ACC112 (cell line): ENCODE results near the gene PPM1H.

ENCODE experiments used
- H2AFZ ChIP-seq: fragments of 200-600 bp; sonication (generic); one replicate; pipeline ENCODE4 v1.6.0; 2017; ENCODE audit warnings: antibody characterized with exemption, low read length; ENCODE audit not compliant: unreplicated experiment
- H3K27ac ChIP-seq: fragments of 200-600 bp; sonication (generic); 2 replicates; pipeline ENCODE4 v1.5.1; 2014; ENCODE audit warnings: low read depth, mild to moderate bottlenecking, antibody characterized with exemption, low read length, moderate library complexity
- H3K27me3 ChIP-seq: fragments of 200-600 bp; sonication (generic); 2 replicates; pipeline ENCODE4 v1.6.1; 2014; ENCODE audit warnings: mild to moderate bottlenecking, antibody characterized with exemption, low read length, moderate library complexity, mixed read lengths; ENCODE audit not compliant: insufficient read depth
- H3K36me3 ChIP-seq: fragments of 200-600 bp; sonication (generic); 2 replicates; pipeline ENCODE4 v1.6.1; 2016; ENCODE audit warnings: mild to moderate bottlenecking, antibody characterized with exemption, low read length, moderate library complexity, mixed read lengths; ENCODE audit not compliant: insufficient read depth
- H3K4me1 ChIP-seq: fragments of 200-600 bp; sonication (generic); one replicate; pipeline ENCODE4 v1.6.1; 2016; ENCODE audit warnings: low read length, mixed read lengths; ENCODE audit not compliant: insufficient read depth, unreplicated experiment, control insufficient read depth
- H3K4me3 ChIP-seq: fragments of 200-600 bp; sonication (generic); 2 replicates; pipeline ENCODE4 v1.5.1; 2014; ENCODE audit warnings: mild to moderate bottlenecking, low read depth, low read length
- H3K79me2 ChIP-seq: fragments of 200-600 bp; sonication (generic); one replicate; pipeline ENCODE4 v1.6.0; 2016; ENCODE audit warnings: low read length; ENCODE audit not compliant: control insufficient read depth, unreplicated experiment, insufficient read depth

Gene PPM1H

DNA sequence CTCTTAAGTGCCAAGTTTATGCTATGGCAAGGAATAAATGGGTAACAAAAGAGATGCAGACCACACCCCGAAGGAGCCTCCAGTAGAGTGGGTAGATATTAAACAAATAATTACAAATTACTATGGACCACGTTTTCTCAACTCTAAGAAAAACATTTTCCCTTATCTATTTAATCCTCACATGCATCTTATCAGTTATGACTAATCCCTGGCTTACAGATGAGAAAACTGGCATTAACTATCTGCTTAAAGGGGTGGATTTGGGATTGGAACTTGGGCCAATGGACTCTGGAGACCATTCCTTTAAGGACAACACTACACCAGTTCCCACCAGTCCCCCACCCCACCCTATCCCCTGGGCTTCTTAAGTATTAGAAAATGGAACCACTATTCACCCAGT lies 26.3 kb downstream of the PPM1H start:
- H2AFZ ChIP-seq, result no peak overlapping the region
- H3K27ac ChIP-seq, result no peak overlapping the region
- no peak overlapping the region for H3K4me3 ChIP-seq
- H3K4me1 ChIP-seq, result no peaks in the 10 kb centered on the region
- no peaks in the 10 kb centered on the region for H3K36me3 ChIP-seq
- no peaks in the 10 kb centered on the region for H3K79me2 ChIP-seq
- no peaks in the 10 kb centered on the region for H3K27me3 ChIP-seq

DNA sequence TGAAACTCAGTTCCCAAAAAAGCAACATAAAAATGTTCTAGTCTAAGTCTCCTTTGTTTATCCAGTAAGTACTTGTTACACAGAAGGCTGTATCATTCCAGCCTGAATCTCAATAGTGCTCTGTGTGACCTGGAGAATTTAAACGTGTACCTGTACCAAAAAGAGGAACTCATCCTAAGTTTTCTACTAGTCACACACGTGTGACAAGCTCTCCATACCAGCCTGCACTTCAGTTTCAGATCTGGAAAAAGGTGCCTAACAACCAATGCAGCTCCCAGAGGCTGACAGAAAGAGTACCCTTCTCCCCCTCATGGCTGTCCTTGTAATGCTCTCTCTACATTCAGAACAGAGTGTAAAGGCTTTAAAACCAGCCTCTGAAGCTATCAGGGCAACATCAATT lies 27.4 kb downstream of the PPM1H start:
- Histone ChIP-seq H3K79me2 (no peaks in the 10 kb centered on the region), H3K27ac (no peak overlapping the region), H3K27me3 (no peaks in the 10 kb centered on the region), H2AFZ (no peak overlapping the region), H3K4me1 (no peaks in the 10 kb centered on the region), H3K36me3 (no peaks in the 10 kb centered on the region), H3K4me3 (no peak overlapping the region)

DNA sequence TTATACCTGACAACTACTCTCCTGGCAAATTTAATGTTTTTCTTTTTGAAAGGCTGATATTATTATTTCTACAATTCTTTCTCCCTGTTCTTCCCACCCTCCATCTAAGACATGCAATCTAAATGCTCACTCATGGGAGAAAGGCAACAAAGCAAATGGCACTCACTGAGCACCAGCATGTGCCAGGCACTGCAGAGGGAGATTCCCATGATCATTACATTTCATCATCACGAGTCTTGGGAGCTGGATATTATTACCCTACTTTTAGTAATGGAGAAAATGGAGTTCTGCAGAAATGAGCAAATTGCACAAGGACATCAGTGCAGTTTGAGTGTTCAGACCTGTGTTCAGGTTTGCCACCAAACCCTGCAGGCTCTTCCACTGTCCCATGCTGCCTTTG lies 27.9 kb downstream of the PPM1H start:
- H3K27ac ChIP-seq, result no peak overlapping the region
- no peaks in the 10 kb centered on the region for H3K4me1 ChIP-seq
- H3K36me3 ChIP-seq, result no peaks in the 10 kb centered on the region
- no peaks in the 10 kb centered on the region for H3K27me3 ChIP-seq
- H3K4me3 ChIP-seq, result no peak overlapping the region
- H2AFZ ChIP-seq, result no peak overlapping the region
- no peaks in the 10 kb centered on the region for H3K79me2 ChIP-seq

DNA sequence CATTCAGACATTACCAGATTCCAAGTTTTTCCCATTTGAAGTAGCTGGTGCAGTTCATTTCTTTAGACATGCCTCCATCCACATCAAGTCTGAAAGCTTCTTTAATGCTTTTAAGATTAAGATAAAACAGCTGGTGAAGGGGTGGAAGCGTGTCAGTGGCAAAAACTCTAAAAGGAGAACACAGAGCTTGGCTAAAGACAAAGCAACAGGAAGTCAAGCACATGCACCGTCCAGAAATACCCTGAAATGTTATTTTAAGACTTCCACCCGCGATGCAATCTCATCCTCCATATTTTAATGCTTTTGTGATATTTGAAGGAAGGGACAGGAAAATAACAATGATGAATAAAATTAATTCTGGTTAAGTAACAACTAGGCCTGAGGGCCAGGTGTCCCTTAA lies 31.8 kb downstream of the PPM1H start:
- Histone ChIP-seq H3K4me3 (no peak overlapping the region), H3K79me2 (no peaks in the 10 kb centered on the region), H2AFZ (no peak overlapping the region), H3K36me3 (no peaks in the 10 kb centered on the region), H3K4me1 (peaks cover 14% of the 10 kb centered on the region), H3K27ac (no peak overlapping the region), H3K27me3 (no peaks in the 10 kb centered on the region)

DNA sequence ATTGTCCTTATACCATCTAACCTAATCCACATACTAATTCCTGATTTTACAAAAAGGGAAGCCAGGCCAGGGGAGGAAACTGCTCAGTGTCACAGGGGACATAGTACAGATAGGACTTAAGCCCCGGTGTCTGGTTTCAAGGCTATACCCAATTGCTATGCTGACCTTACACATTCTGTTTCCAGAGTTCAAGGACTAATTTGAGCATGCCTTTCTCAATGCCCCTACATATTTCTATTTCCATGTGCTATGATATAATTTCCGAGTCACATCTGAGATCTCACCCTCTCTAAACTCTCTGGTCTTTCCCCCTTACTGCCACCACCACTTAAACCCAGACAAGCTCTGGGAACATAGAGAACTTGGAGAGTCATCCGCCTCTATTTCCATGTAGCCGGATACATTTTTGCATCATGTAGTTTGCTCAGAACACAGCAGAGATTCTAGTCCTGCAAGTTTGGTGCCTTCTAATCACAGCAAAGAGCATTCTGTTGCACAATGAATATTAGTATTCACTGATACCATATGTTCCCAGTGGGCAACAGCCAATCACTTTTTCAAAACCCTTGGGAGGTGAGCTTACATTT lies 34.2 kb downstream of the PPM1H start:
- H2AFZ ChIP-seq, result peak overlapping the region; percentile 43
- H3K4me1 ChIP-seq, result peaks cover 17% of the 10 kb centered on the region
- H3K36me3 ChIP-seq, result no peaks in the 10 kb centered on the region
- no peaks in the 10 kb centered on the region for H3K27me3 ChIP-seq
- no peak overlapping the region for H3K4me3 ChIP-seq
- no peaks in the 10 kb centered on the region for H3K79me2 ChIP-seq
- H3K27ac ChIP-seq, result peak overlapping the region; percentile 53

DNA sequence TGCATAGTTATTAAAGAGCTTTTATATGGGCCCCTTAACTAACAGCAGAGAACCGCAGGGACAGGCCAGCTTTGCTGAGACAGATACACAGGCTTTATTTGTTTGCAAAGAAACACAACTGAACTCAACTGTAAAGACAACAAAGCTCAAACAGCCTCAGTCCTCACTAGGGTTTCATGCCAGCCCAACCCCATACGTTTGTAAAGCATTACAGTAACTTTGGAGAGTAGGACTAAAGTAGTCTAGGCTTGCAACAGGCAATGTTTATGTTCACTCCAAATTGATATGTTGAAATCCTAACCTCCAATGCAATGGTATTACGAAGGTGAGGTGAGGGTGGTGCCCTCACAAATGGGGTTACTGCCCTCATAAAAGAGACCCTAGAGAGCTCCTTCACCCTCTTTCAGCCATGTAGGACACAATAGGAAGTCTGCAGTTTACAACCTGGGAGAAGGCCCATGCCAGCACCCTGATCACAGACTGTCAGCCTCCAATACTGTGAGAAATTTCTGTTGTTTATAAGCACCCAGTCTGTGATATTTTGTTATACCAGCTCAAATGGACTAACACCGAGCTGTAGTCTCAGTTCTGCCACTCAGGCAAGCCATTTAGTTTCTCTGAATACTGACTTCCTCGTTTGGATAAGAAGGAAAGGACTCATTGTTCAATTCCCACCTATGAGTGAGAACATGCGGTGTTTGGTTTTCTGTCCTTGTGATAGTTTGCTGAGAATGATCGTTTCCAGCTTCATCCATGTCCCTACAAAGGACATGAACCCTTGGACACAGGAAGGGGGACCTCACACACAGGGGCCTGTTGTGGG lies 35.2 kb downstream of the PPM1H start:
- no peaks in the 10 kb centered on the region for H3K79me2 ChIP-seq
- H3K4me3 ChIP-seq, result no peak overlapping the region
- H3K27me3 ChIP-seq, result no peaks in the 10 kb centered on the region
- H2AFZ ChIP-seq, result no peak overlapping the region
- peaks cover 17% of the 10 kb centered on the region for H3K4me1 ChIP-seq
- H3K27ac ChIP-seq, result no peak overlapping the region
- H3K36me3 ChIP-seq, result no peaks in the 10 kb centered on the region

DNA sequence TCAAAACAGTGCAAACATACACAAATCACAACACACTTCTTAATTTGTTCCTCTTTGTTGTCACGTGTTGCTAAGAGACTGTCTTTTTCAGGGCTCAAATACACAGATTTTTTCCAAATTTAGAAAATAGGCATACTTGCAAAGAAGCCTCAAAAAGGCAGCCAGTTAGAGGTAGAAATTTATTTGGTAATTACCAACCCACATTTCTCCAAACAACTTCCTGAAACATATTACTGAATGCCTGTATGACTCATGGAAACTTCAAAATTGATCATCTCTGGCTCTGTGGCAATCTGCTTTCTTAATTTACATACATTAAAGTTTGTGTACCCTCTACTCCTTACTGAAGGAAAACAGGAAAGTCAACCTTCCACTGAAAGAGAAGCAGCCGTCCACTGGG lies 36.4 kb downstream of the PPM1H start:
- no peaks in the 10 kb centered on the region for H3K36me3 ChIP-seq
- H3K4me3 ChIP-seq, result no peak overlapping the region
- no peaks in the 10 kb centered on the region for H3K79me2 ChIP-seq
- H2AFZ ChIP-seq, result peak overlapping the region; percentile 45
- H3K27me3 ChIP-seq, result no peaks in the 10 kb centered on the region
- H3K4me1 ChIP-seq, result peaks cover 17% of the 10 kb centered on the region
- no peak overlapping the region for H3K27ac ChIP-seq

DNA sequence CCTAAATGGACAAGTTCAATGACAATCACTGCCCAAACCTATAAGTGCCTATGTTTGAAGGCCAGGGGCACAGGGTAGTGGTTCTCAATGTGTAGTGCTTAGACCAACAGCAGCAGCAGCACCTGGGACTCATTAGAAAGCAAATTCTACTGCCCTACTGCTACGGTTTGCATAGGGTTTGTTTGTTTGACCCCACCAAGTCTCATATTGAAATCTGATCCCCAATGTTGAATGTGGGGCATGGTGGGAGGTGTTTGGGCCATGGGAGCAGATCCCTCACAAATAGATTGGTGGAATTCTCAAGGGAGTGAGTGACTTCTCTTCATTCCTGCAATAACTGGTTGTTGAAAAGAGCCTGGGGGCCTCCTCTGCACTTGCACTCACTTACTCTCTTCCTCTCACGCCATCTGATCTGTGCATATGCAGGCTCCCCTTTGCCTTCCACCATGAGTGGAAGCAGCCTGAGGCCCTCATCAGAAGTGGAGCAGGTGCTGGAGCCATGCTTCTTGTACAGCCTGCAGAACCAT lies 39.5 kb downstream of the PPM1H start:
- Histone ChIP-seq H3K27me3 (no peaks in the 10 kb centered on the region), H2AFZ (no peak overlapping the region), H3K27ac (no peak overlapping the region), H3K4me3 (no peak overlapping the region), H3K4me1 (peaks cover 17% of the 10 kb centered on the region), H3K36me3 (no peaks in the 10 kb centered on the region), H3K79me2 (no peaks in the 10 kb centered on the region)

DNA sequence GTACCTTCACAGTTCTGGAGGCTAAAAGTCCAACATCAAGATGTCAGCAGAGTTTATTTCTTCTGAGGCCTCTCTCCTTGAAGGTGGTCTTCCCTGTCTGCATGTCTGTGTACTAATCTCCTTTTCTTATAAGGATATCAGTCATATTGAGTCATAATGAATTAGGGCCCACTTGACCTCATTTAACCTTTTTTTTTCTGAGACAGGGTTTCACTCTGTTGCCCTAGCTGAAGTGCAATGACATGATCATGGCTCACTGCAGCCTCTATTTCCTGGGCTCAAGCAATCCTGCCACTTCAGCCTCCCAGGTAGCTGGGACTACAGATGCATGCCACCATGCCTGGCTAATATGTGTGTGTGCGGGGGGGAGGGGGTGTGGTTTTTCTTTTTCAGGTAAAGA lies 41.7 kb downstream of the PPM1H start:
- Histone ChIP-seq H3K4me1 (peaks cover 4% of the 10 kb centered on the region), H3K36me3 (no peaks in the 10 kb centered on the region), H3K27ac (no peak overlapping the region), H3K27me3 (no peaks in the 10 kb centered on the region), H2AFZ (no peak overlapping the region), H3K4me3 (no peak overlapping the region), H3K79me2 (no peaks in the 10 kb centered on the region)

DNA sequence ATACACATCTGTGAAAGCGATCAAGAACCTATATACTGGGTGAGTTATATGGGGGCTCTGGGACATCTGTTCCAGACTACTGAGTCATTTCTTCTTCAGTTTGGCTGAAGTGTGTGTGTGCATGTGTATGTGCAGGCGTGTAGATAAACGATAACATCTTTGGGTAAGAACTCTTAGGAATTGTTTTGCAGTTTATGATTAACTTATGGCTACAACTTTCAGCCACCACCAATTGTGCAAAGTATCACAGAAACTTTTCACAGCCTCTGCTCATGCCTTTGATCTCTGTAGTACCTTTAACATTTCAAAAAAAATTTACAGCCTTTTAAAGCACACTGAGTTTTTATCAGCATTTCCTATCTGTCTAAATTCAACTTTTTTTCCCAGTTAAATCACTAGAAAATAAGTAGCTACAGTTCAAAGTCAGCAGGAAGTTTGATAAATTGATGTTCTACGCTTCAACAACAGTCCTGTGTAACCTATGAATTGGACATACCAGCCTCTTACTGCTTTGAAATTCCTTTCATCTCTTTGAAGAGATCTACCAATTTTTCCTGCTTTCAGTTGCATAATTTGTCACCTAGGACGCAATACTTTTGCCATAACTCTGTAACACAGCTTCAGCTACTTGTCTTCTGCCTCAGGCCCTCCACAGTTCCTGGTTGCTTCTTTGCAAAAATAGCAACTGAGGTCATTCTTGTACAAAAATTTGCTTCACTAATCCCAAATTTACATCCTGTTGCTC lies 43.0 kb downstream of the PPM1H start:
- Histone ChIP-seq H3K79me2 (no peaks in the 10 kb centered on the region), H3K27me3 (no peaks in the 10 kb centered on the region), H3K4me3 (no peak overlapping the region), H3K36me3 (no peaks in the 10 kb centered on the region), H2AFZ (no peak overlapping the region), H3K27ac (no peak overlapping the region), H3K4me1 (no peaks in the 10 kb centered on the region)
